Measurements from ENCODE around the gene C19orf33.

DNA sequence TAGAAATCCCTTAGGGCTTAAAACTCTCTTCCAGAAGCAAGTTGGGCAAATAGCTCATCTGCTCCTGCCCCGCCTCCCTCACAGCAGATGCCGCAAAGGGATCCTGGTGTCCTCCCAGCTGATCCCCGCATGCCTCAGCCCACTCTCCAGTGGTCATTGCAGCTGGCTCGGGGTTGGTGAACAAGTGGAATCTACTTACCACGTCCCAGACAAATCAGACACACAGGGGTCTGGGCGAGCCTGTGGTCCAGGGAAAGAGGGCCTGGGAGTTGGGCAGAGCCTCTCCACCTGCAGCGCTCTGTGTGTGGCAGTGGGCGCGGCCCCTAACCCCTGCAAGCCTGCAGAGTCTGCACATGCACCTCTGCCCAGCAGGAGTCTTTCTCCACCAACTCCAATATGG, 10.8 kb upstream of the C19orf33 start:
- TF ChIP-seq CTCF (conservative IDR thresholded peaks at IDR 0.05; ENCODE audit: low read depth in 2 of 2) (no peak), EZH2phosphoT487 (IDR thresholded peaks at IDR 0.05; ENCODE audit: unreplicated experiment) (no peak), REST (IDR thresholded peaks at IDR 0.05; ENCODE audit: unreplicated experiment) (no peak), JUNB (IDR thresholded peaks at IDR 0.05; ENCODE audit: unreplicated experiment) (no peak), POLR2AphosphoS5 (IDR thresholded peaks at IDR 0.05; ENCODE audit: low read depth) (0 out of 2 replicates have a peak, but pooled peaks have one; percentile 12), EZH2 (IDR thresholded peaks at IDR 0.05; ENCODE audit: low read depth, unreplicated experiment) (no peak), CREB1 (CRISPR knock-in tag; IDR thresholded peaks at IDR 0.05; ENCODE audit: low read depth) (no peak), STAT1 (IDR thresholded peaks at IDR 0.05; ENCODE audit: unreplicated experiment) (no peak)
- TF ChIP-seq, protein P1, sequence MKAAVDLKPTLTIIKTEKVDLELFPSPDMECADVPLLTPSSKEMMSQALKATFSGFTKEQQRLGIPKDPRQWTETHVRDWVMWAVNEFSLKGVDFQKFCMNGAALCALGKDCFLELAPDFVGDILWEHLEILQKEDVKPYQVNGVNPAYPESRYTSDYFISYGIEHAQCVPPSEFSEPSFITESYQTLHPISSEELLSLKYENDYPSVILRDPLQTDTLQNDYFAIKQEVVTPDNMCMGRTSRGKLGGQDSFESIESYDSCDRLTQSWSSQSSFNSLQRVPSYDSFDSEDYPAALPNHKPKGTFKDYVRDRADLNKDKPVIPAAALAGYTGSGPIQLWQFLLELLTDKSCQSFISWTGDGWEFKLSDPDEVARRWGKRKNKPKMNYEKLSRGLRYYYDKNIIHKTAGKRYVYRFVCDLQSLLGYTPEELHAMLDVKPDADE (IDR thresholded peaks at IDR 0.05): no peak

Measured in GM23338 (cell line).